Measurements from ENCODE around the gene KCNE1. TPM values are rescaled to one million over a fixed set of nuclear protein-coding genes. Genes with fewer than 3 reads are reported as not detected.
"Not testable (repeated sequence)": the region's sequence is repeated elsewhere in the genome, so short reads cannot be mapped to it uniquely, and the experiment has no call there.

KCNE1 gene
- total RNA-seq, 2 donors from 2014 or later = 0.78 to 3.8 TPM

DNA sequence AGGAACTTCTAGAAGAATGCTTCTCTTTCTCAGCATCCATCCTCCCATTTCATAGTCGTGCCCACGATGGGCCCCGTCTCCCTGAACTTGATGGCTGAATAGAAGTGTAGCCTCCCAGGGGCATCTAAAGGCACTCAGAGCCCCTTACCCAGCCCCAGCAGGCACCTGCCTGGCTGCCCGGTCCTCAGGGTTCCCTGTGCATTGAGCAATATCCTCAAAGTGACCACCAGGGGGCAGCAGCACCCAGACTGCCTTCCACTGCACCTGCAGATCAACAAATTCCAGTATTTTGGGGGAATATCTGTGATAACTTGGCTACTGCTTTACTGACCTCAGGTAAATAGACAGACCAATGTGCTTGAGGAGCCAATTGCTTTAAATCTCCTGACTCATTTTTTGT is 68.5 kb downstream of the KCNE1 start:
- not testable (repeated sequence) for H3K27me3 ChIP-seq; H3K9me3 ChIP-seq; H3K27ac ChIP-seq; H3K36me3 ChIP-seq; H3K4me1 ChIP-seq; H3K4me3 ChIP-seq; DNase-seq (ENCODE audit: low spot score)

DNA sequence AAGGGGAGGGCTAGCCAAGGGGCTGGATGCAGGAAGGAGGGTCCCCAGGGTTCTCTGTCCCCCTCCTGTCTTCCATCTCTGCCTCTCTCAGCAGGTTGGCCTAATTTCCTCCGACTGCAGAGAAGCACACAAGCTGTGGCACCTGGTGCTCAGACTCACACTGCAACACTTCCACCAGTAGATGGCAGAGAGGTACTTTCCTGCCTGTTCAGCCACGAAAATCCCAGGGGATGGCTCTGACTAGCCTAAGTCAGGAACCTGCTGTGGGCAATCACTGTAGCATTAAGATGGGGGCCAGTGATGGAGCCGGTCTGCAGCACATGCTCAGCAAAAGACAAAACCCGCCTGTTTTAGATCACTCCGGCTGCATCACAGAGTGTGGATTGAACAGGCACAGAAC is 82.3 kb downstream of the KCNE1 start:
- not testable (repeated sequence) for H3K27ac ChIP-seq; DNase-seq (ENCODE audit: low spot score); H3K27me3 ChIP-seq; H3K36me3 ChIP-seq; H3K4me1 ChIP-seq; H3K4me3 ChIP-seq; H3K9me3 ChIP-seq

- not testable (repeated sequence) for H3K36me3 ChIP-seq; H3K4me1 ChIP-seq; DNase-seq (ENCODE audit: low spot score); H3K27me3 ChIP-seq; H3K4me3 ChIP-seq; H3K27ac ChIP-seq; H3K9me3 ChIP-seq
Observed at GRCh38 chr21:34428441-34428840, 83.6 kb downstream of the KCNE1 start.

DNA sequence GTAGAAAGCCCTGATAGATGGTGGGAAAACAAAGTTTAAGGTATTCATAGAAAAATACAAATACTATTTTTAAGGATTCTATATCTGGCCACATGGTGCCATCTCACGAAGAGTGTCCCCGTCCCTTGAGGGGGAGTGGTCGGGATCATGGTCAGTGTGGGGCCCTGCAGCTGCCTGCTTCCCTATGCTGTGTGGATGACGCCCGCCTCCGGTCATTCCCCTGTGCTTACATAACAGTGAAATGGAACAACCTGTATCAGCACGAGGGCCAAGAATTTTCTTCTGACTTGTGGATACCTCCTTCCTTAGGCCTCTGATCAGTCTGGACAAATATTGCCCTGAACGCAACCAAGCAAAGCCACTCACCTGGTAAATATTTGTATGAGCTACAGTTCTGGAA is 84.7 kb downstream of the KCNE1 start:
- H3K9me3 ChIP-seq; DNase-seq (ENCODE audit: low spot score); H3K4me1 ChIP-seq; H3K27me3 ChIP-seq; H3K27ac ChIP-seq; H3K4me3 ChIP-seq; H3K36me3 ChIP-seq: not testable (repeated sequence)

DNA sequence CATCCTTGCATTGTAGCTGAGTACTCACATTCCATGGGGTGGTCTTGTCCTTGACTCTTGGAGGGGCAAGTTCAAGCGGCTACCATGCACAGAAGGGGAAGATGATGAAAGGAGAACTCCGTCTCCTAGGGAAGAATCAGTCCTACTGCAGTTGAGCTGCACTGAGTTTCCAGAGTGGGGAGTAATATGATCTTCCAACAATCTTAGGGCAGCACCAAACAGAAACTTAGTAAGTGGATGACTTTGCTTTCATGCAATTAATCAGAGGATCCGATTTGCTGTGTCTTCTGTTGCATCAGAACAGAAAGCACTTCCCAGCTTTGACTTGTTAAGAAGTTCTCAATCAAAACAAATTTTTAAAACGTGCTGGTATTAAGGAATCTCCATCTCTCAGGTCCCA is 88.2 kb downstream of the KCNE1 start, which contains the start of gene SMIM34:
Gene SMIM34 (minus strand): TSS at position 147 of the 400 bp plus-strand sequence. CDS start 112 bp downstream, at position 35.
- not testable (repeated sequence) for H3K27me3 ChIP-seq; H3K4me3 ChIP-seq; DNase-seq (ENCODE audit: low spot score)

GRCh38 chr21:34417448-34418077 is 94.4 kb downstream of the KCNE1 start:
- DNase-seq (ENCODE audit: low spot score); H3K4me3 ChIP-seq; H3K36me3 ChIP-seq; H3K4me1 ChIP-seq; H3K27ac ChIP-seq; H3K9me3 ChIP-seq; H3K27me3 ChIP-seq: not testable (repeated sequence)

More for the DNA sequence above, 88.2 kb downstream of the KCNE1 start, which contains the start of gene SMIM34:
- H3K4me1 ChIP-seq, H3K36me3 ChIP-seq, H3K9me3 ChIP-seq, H3K27ac ChIP-seq: not testable (repeated sequence)

DNA sequence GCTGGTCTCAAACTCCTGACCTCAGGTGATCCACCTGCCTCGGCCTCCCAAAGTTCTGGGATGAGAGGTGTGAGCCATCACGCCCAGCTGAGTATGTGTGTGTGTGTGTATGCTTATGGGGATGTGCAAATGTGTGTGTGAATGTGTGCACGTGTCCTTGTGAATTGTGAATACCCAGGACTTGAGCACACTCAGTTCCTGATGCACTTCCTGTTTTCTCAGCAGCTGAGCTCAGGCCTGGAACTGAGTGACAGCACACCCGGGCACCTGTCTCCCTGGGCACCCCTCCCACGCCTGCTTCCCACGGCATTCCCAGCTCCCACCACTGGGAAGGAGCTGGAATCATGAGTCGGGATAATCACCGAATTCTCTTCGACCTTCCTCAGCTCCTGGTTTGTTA is 104.7 kb downstream of the KCNE1 start:
- not testable (repeated sequence) for DNase-seq (ENCODE audit: low spot score); H3K9me3 ChIP-seq; H3K4me3 ChIP-seq

DNA sequence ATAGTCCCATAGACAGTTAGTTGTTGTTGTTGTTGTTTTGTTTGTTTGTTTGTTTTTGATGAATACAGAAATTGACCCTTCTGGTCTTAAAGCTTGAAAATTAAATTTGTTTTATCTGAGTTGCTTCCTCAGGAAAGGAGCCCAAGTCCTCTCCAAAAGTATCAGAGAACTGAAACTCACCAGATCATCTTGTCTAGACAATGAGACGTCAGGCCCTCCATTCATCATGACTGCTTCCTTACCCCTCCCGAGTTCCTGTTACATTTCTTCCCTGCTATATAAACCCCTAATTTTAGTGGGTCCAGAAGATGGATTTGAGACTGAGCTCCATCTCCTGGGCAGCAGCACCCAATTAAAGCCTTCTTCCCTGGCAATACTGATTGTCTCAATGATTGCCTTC is 105.3 kb downstream of the KCNE1 start:
- not testable (repeated sequence) for H3K27me3 ChIP-seq; H3K27ac ChIP-seq; H3K36me3 ChIP-seq; H3K4me3 ChIP-seq; DNase-seq (ENCODE audit: low spot score); H3K4me1 ChIP-seq; H3K9me3 ChIP-seq

More for the DNA sequence above, 104.7 kb downstream of the KCNE1 start:
- not testable (repeated sequence) for H3K4me1 ChIP-seq, H3K27me3 ChIP-seq, H3K36me3 ChIP-seq, H3K27ac ChIP-seq

DNA sequence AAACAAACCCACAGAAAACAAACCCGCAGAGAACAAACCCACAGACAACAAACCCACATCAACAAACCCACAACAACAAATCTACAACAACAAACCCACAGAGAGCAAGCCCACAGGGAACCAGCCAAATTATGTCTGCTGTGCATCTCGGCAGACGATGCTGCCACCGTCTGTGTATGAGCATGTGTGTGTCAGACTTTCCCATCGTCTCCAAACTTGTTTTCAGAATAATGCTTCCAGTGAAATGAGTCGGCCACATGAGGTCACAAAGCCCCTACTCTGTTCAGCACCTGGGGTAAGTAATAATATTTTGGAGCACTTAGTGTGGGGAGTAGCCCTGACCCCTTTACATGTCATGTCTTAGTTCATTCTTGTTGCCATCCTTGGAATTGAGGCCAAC is 105.9 kb downstream of the KCNE1 start:
- not testable (repeated sequence) for H3K27ac ChIP-seq; H3K9me3 ChIP-seq; H3K4me1 ChIP-seq; H3K27me3 ChIP-seq; H3K36me3 ChIP-seq; H3K4me3 ChIP-seq; DNase-seq (ENCODE audit: low spot score)

DNA sequence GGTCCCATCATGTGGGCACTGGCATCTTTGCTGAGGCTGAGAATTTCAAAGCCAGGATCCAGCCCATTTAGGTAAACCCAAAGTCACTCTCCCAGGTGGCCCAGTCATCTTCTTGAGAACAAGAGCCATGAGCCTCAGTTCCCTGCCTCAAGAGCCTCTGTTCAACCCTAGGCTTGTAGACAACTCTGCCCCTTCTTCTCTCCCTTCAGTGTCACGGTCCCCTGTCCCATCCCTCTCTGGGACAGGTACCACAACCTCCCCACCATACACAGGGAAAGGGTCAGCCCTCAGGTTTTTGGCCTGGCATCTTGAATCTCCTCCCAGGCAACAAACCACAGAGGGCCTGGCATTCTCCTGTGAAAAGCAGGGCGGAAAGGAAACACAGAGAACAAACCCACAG is 106.3 kb downstream of the KCNE1 start:
- not testable (repeated sequence) for H3K9me3 ChIP-seq; DNase-seq (ENCODE audit: low spot score); H3K4me3 ChIP-seq; H3K27ac ChIP-seq; H3K27me3 ChIP-seq; H3K4me1 ChIP-seq; H3K36me3 ChIP-seq

DNA sequence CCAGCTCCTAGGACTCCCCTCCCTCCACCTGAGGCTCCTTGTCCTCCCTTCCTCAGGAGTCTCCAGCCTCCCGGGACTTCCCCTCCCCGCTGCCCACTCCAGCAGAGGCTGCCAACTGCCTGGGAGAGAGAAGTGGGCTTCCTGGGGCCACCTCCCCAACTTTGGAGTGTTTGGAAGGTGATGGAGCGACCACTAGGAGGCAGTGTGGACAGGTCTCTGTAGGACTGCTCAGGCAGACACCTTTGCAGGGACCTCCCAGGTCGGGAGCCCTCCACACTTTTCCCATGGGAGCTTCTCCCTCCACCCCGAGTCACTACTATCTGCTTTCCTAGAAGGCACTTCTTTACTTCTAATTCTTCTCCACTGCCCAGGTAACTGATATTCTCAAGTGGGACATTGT is 107.3 kb downstream of the KCNE1 start:
- not testable (repeated sequence) for H3K27ac ChIP-seq; H3K36me3 ChIP-seq; H3K4me3 ChIP-seq; H3K9me3 ChIP-seq; H3K4me1 ChIP-seq; H3K27me3 ChIP-seq; DNase-seq (ENCODE audit: low spot score)

GRCh38 chr21:34400522-34400921 is 111.5 kb downstream of the KCNE1 start:
- not testable (repeated sequence) for H3K9me3 ChIP-seq; DNase-seq (ENCODE audit: low spot score); H3K4me1 ChIP-seq; H3K36me3 ChIP-seq; H3K4me3 ChIP-seq; H3K27ac ChIP-seq; H3K27me3 ChIP-seq

Other genes with a start within 250 kb of the KCNE1 start
- gene KCNE2, start 148.2 kb downstream of the KCNE1 start, total RNA-seq = not detected
- gene SMIM11, start 136.7 kb downstream of the KCNE1 start, total RNA-seq = 1 to 10 TPM; 5.3 to 6.6 TPM
- gene SMIM34, start 88.3 kb downstream of the KCNE1 start, total RNA-seq = not detected
- gene RCAN1, start 102.9 kb upstream of the KCNE1 start, total RNA-seq = 10 to 100 TPM; 26.1 to 38.0 TPM
- 1 to 10 TPM; 5.1 to 7.0 TPM for gene CLIC6, start 156.8 kb upstream of the KCNE1 start, total RNA-seq

All from right atrium auricular region (tissue), 2 donors.